Dermis blood vessel endothelial cell (primary cell): ENCODE results near the gene TNS1. TPM values are rescaled to one million over a fixed set of nuclear protein-coding genes. Genes with fewer than 3 reads are reported as not detected.
A peak's percentile ranks its signal among the peaks of the same experiment; 100 is the strongest.

Experiments
- DNase-seq: peaks from one replicate; pipeline ENCODE4 v3.0.0; 2010
- total RNA-seq: library from RNA; depleted of rRNA; stranded (reverse); fragments of >200 nt; gene quantifications from 2 replicates; pipeline ENCODE4 v1.2.3, GENCODE V29; 2014

Gene TNS1
- total RNA-seq, 1 donor from 2014 or later = 45.8 TPM

- no peak for DNase-seq
Observed at GRCh38 chr2:217868265-217868892, 134.4 kb downstream of the TNS1 start.

DNA sequence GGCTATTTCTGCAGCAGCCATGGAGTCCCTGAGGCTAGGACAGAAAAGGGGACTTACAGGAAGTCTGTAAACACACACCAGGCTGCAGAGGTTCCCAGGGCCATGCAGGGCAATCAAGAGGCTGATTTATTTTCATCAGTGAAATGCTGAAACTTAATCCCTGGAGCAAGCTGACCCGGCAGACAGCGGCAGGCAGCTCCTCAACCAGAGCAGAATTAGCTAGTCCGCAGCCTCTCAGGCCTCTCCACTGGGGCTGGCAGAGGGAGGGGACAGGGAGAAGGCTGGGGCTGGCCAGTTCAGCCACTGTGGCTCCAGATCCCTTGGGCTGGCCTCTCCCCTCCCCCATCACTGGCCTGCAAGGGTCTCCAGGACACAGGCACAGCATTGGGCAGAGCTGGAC lies 136.3 kb downstream of the TNS1 start:
- no peak for DNase-seq

DNA sequence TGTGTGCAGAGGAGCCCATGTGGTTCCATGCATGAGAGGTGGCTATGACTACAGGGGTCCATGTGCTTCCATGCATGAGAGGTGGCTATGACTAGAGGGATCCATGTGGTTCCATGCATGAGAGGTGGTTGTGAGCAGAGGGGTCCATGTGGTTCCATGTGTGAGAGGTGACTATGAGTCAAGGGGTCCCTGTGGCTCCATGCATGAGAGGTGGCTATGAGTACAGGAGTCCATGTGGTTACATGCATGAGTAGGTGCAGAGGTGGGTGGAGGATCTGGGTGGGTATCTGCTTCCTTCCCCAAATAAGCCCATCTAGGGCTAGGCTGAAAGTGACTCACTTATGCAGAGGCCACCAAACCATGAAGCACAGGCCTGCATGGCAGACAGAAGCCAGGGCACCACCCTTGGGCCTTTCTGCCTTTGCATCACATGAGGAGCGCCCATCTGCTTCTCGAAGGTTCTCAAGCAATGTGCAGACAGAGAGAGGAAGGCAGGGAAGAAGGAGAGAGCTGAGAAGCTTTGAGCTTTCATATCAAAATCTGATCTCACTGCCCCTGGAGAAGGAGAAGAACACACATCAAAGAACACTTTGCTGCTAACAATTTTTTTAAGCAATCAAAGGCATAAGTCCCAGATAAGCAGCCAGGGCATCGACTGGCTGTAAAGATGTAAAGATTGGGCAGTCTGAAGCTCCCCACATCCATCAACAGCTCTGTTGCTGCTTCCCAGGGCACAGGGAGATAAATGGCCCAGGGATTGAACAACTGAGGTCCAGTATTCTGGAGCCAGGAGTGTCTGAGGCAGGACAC lies 137.6 kb downstream of the TNS1 start:
- no peak for DNase-seq

- no peak for DNase-seq
Observed at GRCh38 chr2:217863883-217864282, 138.9 kb downstream of the TNS1 start.

GRCh38 chr2:217861334-217861877 lies 141.4 kb downstream of the TNS1 start:
- no peak for DNase-seq

- DNase-seq = no peak
Observed at GRCh38 chr2:217859926-217860325, 142.9 kb downstream of the TNS1 start.

DNA sequence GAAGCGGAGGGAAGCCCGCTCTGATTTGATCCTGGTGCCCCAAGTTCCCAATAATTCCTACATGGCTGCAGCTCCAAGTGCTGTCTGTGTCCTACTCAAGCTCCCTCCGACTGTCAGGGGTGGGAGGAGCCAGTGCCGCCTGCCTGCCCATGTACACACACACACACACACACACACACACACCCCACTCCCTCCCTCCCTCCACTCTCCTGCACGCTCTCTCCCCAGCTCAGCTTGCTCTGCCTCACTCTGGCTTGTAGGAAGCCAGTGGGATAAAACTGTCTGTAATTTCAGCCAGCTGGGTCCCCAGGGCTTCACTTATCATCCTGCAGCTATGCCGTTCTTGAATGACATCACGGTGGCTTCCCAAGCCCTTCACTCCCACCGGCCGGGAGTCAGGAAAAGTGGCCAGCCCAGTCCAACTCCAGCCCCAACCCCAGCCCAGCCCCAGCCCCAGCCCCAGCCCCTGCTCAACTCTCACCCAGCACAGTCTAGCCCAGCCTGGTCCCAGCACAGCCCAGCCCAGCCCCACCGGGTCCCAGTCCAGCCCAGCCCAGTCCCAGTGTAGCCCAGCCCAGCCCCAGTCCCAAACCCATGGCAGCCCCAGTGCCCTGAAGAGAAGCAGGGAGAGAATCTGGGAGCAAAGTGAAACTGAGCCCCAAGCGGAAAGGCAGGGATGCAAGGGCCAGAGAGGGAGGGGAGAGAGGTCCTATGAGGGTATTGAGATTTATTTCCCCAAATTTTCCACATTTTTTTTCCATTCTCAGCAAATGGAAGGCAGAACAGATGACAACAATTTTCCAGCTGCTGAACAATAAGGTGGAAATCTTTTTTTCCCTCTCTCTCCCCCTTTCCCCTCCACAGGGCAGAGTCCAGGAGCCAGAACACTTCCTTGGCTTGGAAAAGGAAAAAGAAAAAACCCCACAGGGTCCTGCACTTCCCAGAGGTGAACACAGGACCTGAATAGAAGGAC lies 144.0 kb downstream of the TNS1 start:
- DNase-seq = peak; percentile 60

DNA sequence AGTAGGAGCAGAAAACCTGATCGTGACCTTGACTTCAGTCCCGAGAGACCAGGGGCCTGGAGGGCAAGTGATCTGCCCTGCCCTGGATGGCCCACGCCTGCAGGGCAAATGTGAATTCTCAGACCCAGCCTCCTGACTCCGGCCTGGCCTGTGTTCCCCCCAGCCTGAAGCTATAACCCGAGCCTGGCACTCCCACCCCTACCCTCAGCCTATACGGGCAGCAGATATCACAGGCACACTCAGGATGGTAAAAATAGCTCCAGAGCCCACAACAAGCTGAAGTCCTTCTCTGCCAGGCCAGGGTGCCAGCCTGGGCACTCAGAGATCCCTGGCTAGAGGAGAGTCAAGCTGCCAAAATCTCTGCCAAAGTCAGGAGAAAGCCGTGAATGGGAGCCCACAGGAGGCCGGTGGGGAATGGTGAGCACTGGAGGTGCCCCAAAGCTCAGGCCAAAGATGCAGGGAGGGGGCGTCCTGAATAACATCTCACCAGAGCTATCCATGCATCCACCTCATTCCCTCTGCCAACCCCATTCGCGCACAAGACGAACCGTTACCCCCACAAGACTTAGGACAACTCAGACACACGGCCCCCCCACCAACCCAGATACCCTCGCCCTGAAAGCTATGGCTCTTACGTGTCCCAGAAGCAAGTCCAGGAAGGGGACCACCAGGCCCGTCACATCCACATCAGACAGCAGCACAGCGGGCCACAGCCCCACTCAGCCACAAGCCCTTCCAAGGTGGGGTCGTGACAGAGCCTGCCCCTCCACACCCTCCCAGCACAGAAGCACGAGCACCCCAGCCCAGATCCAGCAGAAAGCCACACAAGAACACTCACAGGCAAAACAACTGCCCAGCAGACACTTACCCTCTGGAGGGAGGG lies 144.9 kb downstream of the TNS1 start:
- DNase-seq = no peak

- no peak for DNase-seq
Observed at GRCh38 chr2:217856871-217857270, 145.9 kb downstream of the TNS1 start.

GRCh38 chr2:217856159-217856558 lies 146.6 kb downstream of the TNS1 start:
- DNase-seq = no peak

GRCh38 chr2:217854684-217855420 lies 147.9 kb downstream of the TNS1 start:
- DNase-seq = no peak

- no peak for DNase-seq
Observed at GRCh38 chr2:217853961-217854360, 148.8 kb downstream of the TNS1 start.

GRCh38 chr2:217853301-217853881 lies 149.4 kb downstream of the TNS1 start:
- no peak for DNase-seq

DNA sequence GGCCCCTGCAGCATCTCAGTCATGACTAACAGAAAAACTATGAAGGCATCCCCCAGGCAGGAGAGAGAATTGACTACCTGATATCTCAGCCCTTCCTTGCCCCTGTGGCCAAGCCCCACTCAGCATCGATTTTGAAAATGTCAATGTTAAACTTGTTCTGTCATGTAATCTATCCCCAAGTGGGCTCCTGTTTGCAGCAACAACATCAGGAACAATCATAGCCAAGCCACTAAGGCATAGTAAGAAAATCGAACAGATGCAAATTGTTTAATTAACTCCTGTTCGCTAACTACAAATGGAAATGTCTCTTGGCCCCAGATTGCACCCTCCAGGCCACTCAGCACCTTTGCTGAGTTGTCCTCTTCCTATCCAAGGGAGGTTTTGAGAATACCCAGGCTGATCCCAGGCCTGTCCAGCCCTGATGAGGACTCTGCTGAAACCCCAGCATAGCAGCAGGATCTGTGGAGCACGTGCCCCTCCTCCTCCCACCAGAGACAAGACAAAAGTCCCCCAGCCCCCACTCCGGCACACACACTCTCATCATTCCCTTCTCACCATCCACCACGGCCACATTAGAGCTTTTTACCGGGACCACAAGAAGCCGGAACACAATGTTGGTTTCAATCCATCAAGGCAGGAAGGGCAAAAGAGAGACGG lies 150.1 kb downstream of the TNS1 start:
- DNase-seq = no peak

DNA sequence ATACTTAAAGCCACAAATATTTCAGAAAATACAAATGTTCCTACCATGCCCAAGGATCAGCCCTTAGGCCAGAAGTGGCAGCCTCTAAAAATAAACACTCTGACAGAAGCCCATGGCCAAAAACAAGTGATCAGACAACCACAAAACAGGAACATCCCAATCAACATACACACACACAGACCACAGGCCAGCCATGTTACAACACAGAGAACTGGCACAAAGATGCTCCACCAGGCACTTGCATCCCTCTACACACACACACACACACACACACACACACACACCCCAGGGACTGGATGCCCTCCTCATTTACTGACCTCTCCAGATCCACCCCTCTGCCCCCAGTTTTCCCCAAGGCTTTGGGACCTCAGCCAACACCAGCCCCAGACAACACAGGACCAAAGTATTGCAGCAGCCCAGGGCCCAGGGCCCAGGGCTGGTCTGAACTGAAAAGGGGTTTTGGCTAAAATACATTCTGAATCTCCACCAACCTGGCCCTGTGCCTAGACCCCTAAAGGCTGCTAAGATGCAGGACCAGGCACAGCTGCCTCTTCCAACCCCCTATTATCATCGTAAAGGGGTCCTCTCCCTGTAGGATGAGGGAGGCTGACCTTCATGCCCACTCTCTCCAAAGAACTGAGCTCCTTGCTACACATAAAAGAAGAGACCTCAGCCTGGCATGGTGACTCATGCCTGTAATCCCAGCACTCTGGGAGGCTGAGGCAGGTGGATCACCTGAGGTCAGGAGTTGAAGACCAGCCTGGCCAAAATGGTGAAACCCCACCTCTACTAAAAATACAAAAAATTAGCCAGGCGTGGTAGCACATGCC lies 151.4 kb downstream of the TNS1 start:
- DNase-seq = no peak

- DNase-seq = peak; percentile 58
Observed at GRCh38 chr2:217849154-217849975, 153.4 kb downstream of the TNS1 start.

- no peak for DNase-seq
Observed at GRCh38 chr2:217848351-217848957, 154.3 kb downstream of the TNS1 start.
